ENCODE results near the gene INPP5E. TPM values are rescaled to one million over a fixed set of nuclear protein-coding genes. Genes with fewer than 3 reads are reported as not detected.

Gene INPP5E, protein sequence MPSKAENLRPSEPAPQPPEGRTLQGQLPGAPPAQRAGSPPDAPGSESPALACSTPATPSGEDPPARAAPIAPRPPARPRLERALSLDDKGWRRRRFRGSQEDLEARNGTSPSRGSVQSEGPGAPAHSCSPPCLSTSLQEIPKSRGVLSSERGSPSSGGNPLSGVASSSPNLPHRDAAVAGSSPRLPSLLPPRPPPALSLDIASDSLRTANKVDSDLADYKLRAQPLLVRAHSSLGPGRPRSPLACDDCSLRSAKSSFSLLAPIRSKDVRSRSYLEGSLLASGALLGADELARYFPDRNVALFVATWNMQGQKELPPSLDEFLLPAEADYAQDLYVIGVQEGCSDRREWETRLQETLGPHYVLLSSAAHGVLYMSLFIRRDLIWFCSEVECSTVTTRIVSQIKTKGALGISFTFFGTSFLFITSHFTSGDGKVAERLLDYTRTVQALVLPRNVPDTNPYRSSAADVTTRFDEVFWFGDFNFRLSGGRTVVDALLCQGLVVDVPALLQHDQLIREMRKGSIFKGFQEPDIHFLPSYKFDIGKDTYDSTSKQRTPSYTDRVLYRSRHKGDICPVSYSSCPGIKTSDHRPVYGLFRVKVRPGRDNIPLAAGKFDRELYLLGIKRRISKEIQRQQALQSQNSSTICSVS
- 22.1 to 24.6 TPM (median 23.3 TPM) in 3 replicates for total RNA-seq

DNA sequence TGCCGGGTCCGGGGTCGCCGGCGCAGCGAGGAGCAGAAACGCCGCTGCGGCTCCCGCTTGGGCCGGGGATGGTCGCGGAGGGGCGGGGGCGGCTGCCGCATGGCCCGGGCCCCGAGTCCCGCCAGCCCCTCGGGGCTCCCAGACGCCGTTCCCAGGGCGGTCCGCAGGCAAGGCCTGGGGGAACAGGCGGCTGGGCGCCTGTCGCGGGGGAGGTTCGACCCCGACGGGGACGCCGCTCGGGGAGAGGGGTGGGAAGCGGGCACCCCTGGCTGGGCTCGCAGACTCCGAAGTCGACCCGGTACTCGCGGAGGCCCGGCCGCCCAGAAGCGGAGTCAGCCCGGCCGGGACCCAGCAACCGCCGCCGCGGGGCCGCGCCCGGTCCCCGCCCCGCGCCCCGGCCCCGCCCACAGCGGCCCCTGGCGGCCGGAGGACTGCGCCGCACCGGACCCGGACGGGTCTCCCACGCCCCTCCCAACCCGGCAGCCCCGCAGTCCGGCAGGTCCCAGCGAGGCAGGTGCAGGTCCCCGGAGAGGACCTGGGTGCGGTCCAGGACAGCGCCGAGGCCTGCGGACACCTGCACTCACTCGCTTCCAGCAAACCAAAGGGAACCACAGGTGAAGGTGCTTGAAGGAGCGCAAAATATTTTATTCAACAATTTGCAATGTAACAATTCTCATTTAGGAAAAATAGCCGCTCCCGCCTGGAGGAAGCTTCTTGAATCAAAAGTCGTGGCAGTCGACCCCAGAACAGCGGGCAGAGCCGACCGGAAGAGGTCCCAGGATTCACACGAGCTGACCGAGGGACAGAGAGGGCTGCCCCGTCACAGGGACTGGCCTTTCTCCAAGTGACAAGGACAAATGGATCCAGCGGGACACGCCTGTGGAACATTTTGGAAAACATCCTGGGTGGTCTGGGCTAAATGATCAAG, at the start of gene INPP5E:
INPP5E (minus strand) TSS at position 365 of the 928 bp plus-strand sequence. CDS start 426 bp downstream, outside the sequence.
- Mint-ChIP-seq H3K4me3 (peak within 1 kb of the TSS; percentile 81), H3K27me3 (ENCODE audit: low read depth) (no peaks in the 10 kb centered on the region), H3K4me1 (peaks cover 21% of the 10 kb centered on the region), H3K27ac (no peak within 1 kb of the TSS), H3K36me3 (peaks cover 16% of the 10 kb centered on the region), H3K9me3 (no peaks in the 10 kb centered on the region)
- peak; percentile 82 to 95 for DNase-seq (ENCODE audit: low spot score in 2 of 2, unreplicated experiment in 2 of 2)
- TF ChIP-seq, protein P1, sequence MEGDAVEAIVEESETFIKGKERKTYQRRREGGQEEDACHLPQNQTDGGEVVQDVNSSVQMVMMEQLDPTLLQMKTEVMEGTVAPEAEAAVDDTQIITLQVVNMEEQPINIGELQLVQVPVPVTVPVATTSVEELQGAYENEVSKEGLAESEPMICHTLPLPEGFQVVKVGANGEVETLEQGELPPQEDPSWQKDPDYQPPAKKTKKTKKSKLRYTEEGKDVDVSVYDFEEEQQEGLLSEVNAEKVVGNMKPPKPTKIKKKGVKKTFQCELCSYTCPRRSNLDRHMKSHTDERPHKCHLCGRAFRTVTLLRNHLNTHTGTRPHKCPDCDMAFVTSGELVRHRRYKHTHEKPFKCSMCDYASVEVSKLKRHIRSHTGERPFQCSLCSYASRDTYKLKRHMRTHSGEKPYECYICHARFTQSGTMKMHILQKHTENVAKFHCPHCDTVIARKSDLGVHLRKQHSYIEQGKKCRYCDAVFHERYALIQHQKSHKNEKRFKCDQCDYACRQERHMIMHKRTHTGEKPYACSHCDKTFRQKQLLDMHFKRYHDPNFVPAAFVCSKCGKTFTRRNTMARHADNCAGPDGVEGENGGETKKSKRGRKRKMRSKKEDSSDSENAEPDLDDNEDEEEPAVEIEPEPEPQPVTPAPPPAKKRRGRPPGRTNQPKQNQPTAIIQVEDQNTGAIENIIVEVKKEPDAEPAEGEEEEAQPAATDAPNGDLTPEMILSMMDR (IDR thresholded peaks at IDR 0.05; ENCODE audit: unreplicated experiment) = peak; percentile 58

DNA sequence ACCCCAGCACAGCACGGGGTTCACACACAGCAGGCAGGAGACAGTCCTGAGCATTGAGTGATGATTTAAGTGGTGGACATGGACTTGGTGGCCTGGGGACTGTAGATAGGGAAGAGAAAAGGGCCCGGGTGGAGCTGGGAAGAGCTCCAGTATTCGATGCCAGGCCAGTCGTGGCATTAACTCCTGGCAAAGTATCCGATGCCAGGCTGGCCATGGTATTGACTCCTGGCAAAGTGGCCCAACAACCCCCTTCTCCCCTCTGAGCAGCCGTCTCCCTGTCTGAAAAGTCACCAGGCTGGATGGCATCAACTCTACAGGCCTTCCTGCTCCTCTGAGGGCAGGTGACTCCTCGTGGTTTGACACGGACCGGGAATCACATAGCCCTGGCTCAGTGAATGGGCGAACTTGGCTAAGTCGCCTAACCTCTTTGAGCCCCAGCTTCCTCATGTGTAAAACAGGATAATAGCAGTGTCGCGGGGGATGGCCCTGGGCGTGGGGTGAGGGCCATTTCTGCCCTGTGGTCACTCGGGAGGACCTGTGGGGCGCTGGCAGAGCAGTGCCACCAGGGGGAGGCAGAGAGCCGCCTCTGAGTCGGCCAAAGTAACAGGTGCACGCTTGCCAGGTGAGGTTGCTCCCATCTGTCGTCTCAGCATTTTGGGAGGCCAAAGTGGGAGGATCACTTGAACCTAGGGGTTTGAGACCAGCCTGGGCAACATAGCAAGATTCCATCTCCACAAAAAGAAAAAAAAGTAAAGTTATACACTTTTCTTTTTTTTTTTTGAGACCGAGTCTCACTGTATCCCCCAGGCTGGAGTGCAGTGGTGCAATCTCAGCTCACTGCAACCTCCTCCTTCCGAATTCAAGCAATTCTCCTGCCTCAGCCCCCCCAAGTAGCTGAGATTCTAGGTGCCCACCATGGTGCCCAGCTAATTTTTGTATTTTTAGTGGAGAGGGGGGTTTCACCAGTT, 48.9 kb upstream of the INPP5E start:
- H3K9me3 Mint-ChIP-seq = no peaks in the 10 kb centered on the region
- DNase-seq (ENCODE audit: low spot score in 2 of 2, unreplicated experiment in 2 of 2) = peak in 1 of 2 experiments; percentile 89
- TF ChIP-seq, protein P1 (IDR thresholded peaks at IDR 0.05; ENCODE audit: unreplicated experiment) = peak; percentile 95
- no peaks in the 10 kb centered on the region for H3K27me3 Mint-ChIP-seq (ENCODE audit: low read depth)
- no peak overlapping the region for H3K4me3 Mint-ChIP-seq
- H3K4me1 Mint-ChIP-seq = peaks cover 6% of the 10 kb centered on the region
- H3K27ac Mint-ChIP-seq = no peak overlapping the region
- H3K36me3 Mint-ChIP-seq = peaks cover 4% of the 10 kb centered on the region

DNA sequence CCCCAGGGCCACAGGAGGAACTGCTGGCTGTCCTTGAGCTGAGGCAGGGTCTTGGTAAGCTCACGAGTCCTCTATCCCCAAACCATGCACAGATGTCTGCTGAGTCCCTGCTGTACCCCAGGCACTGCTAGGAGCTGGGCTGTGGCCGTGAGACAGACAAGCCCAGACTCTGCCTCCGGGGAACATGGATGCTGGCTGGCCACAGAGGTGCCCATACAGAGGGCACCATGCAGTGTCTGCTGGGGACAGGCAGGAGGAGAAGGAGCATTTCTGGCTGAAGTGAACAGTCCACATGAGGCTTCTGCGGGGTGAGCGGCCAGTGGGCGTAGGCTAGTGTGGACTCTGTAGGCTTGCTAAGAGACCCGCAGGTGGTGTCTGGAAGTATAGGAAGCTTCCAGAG, 48.0 kb upstream of the INPP5E start:
- Mint-ChIP-seq H3K4me1 (peaks cover 6% of the 10 kb centered on the region), H3K36me3 (peaks cover 2% of the 10 kb centered on the region), H3K9me3 (no peaks in the 10 kb centered on the region), H3K27me3 (ENCODE audit: low read depth) (no peaks in the 10 kb centered on the region), H3K4me3 (no peak overlapping the region), H3K27ac (no peak overlapping the region)
- no peak for DNase-seq (ENCODE audit: low spot score in 2 of 2, unreplicated experiment in 2 of 2)
- TF ChIP-seq, protein P1 (IDR thresholded peaks at IDR 0.05; ENCODE audit: unreplicated experiment) = no peak

DNA sequence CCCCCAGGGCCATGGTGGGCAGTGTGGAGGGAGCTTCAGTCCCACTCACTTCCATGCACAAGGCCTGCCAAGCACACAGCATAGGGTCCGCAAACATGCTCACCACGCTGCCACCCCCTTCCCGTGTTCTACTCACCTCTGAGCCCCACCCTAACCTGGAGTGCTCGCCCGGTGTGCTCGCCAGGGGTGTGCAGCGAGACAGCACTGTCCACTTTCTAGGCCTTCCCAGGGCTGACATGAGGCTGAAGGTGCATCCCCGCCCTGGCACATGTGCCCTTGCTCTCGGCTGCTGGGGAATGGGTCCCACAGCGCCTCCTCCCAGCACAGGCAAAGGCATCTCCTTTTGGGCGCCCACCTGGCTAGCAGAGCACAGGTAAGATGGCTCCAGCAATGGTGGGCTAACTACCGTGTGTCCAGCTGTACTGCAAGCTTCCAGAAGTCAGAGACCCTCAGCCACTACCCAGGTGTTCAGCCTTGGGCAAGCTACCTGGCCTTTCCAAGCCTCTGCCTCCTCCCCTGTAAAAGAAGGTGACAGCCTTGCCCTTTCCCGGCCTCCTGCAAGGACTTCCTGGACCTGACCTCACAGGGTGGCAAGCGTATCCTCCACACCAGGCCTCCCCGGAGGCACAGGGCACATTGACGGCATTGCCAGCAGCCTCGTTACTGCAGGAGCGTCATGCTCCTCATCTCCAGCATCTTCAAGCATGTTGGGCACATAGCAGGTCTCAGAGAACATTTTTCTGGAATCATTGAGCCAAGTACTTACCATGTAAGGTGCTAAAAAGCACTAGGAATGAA, 47.4 kb upstream of the INPP5E start:
- no peak for DNase-seq (ENCODE audit: low spot score in 2 of 2, unreplicated experiment in 2 of 2)
- Mint-ChIP-seq H3K4me1 (peaks cover 8% of the 10 kb centered on the region), H3K4me3 (no peak overlapping the region), H3K27ac (no peak overlapping the region), H3K27me3 (ENCODE audit: low read depth) (no peaks in the 10 kb centered on the region), H3K9me3 (no peaks in the 10 kb centered on the region), H3K36me3 (no peaks in the 10 kb centered on the region)
- TF ChIP-seq, protein P1 (IDR thresholded peaks at IDR 0.05; ENCODE audit: unreplicated experiment) = no peak
